NCI-H345 (cell line): ENCODE data around the gene ABCB8.
A peak's percentile ranks its signal among the peaks of the same experiment; 100 is the strongest.

Experiments
- DNase-seq: peaks from one replicate; lab custom pipeline; 2025; lab: John Stamatoyannopoulos, UW

The ABCB8 gene

GRCh38 chr7:151087245-151088018 lies 59.2 kb downstream of the ABCB8 start:
- peak; percentile 42 for DNase-seq

DNA sequence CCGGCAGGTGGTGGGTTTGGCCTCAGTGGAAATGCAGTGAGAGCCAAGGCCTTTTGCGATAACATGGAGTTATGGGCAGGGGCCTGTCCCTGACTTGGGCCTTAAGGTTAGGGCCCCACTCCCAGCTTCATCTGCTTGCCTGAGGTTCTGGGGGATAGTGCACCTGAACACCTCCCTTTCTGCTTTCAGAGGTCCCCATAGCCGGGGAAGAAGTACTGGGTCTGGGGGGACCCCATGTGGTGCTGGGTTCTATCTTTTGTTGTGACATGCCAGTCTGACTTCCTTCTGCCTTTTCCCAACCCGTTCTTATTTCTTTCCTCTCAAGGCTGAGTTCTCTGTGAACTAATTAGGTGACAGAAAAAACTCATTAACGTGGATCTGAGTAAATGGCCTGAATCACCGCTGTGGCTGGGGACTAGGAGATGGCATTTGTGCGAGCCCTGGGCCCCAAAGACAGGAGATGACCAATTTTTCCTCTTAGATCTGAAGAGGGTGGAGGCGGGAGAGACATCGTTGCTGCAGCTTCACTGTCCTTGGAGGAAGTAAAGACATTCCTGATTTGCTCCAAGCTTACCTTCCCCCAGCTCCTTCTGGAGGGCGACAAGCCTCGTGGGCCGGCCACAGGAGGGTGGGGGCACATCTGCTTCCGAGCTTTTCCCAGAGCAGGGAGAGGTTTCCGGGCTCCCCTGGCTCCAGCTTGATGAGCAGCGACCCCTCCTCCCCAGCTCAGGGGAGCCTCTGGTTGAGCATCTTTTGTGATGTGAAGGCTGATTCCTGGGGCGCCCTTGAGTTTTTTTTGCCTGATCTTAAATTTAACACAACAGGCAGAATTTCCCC lies 60.0 kb downstream of the ABCB8 start:
- no peak for DNase-seq

DNA sequence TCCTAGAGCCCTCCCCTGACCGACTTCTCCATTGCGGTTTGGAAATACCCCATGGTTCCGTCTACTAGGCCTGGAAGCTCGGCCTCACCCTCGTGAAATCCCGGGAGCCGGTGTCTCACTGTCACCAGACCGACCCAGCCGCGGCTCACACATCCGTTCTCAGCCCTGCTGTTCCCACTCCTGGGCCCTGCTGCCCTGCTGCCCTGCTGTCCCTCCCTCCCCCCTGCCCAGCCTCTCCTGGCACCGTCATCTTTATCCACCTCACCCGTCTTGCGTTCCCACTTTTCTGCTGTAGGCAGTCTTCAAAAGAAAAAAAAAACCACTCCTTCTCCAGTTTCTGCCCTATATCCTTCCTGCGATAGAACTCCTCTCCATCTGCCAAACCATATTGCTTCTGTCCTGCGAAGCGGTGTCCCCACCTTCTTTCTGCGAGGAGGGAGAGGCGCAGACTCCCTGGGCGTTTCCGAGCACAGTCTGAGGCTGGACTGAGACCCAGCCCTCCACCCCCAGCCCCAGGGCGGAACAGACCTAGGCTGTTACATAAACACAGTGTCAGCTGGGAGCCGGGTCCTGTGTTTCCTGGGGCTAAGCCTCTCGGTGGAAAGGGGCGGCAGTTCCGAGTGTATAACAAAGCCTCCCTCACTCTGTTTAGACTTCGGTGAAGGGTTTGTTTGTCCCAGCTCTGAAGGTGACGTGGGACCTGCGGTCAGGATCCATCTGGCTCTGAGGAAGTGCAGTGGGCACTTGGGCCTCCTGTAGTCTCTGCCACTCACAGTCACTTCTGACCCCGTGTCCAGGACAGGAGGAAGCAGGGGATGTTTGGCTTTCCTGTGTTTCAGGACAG lies 60.8 kb downstream of the ABCB8 start:
- DNase-seq: no peak

DNA sequence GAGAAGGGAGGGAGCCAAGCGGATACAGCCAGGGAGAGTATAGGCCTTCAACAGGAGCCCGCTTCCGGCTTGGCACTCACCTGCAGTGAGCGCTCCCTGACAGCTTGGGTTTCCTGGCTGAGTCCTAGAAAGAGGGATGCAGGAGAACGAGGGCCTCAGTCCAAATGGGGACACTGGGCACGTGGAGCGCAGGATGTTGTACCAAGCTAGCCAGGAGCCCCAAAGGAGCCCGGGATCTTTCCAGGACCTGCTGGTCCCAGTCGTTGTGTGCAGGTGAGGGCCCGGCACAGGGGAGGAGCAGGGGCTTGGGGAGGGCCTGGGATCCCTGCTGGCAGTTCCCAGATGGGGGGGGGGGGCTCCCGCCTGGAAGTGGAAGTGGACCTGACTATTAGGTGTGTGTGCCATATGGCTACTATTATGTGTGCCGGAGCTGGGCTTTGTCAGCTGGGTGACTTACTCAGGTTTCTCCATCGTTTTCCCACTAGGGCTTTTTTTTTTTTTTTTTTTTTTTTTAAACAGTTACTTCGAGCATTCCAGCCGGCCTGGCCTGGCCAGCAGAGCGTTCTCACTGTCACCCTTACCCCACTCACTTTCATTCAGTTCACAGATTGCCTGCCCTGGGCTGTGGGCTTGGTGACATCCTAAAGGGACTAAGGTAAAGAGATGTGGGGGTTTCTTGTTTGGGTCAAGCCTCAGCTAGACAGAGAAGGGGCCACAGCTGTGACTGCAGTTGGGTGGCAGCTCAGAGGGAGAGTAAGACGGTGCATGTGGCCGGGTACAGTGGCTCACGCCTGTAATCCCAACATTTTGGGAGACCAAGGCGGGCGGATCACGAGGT lies 61.9 kb downstream of the ABCB8 start:
- DNase-seq: no peak

DNA sequence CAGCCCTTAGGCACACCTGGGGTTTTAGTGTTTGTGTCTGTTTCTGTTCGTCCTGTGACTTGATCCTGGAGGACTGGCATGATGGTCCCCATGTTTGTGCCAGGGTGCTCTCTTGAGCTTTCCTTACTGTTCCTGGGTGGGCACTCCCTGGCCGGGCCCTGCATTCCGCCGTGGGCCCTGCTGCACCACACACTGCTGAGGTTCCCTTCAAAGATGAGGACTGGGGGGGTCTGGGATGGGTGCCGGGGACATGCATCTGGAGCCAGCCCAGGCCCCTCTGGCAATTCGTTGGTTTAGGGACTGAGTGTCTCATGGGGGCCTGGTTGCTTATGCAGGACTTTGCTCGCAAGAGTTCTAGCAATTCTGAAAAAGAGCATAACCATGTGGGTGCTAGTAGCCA lies 62.8 kb downstream of the ABCB8 start:
- no peak for DNase-seq

GRCh38 chr7:151091431-151091830 lies 63.2 kb downstream of the ABCB8 start:
- DNase-seq: no peak

DNA sequence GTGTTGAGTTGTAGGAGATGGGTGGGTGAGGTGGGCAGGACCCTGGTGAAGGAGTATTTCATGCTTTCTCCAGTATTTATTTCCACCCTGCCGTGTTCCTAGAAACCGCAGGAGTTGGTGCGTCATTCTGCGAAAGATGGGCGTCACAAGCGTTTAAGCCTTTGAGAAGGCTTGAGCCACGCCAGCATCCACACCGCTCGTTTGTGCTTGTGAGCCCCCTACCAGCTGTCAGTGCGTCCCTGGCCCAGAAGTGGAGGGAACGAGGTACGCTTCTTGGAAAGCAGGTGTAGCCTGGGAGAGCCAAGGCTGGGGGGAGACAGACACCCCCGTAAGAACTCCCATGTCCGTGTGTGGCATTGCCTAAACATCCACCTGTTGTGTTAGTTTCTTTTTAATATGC lies 63.7 kb downstream of the ABCB8 start:
- no peak for DNase-seq

GRCh38 chr7:151093748-151094147 lies 65.5 kb downstream of the ABCB8 start:
- DNase-seq: no peak

- DNase-seq: no peak
Observed at GRCh38 chr7:151094675-151095074, 66.4 kb downstream of the ABCB8 start.

GRCh38 chr7:151095123-151095797 lies 67.0 kb downstream of the ABCB8 start:
- no peak for DNase-seq

- no peak for DNase-seq
Observed at GRCh38 chr7:151095828-151096475, 67.7 kb downstream of the ABCB8 start.
